Osteoblast (primary cell): ENCODE measurements around the gene MLNR. TPM values are rescaled to one million over a fixed set of nuclear protein-coding genes. Genes with fewer than 3 reads are reported as not detected.
A peak's percentile ranks its signal among the peaks of the same experiment; 100 is the strongest.

ENCODE experiments used
- DNase-seq: peaks from one replicate; pipeline ENCODE4 v3.0.0; 2011; ENCODE audit warnings: low spot score, mixed read lengths; ENCODE audit not compliant: insufficient read length; ENCODE audit errors: missing footprints
- H2AFZ ChIP-seq: 2 replicates; pipeline ENCODE4 v1.6.0; 2011; ENCODE audit warnings: mild to moderate bottlenecking, low read length
- H3K27ac ChIP-seq: 2 replicates; pipeline ENCODE4 v1.5.1; 2011; ENCODE audit warnings: mild to moderate bottlenecking, low read depth, low read length, moderate library complexity
- H3K27me3 ChIP-seq: 2 replicates; pipeline ENCODE4 v1.6.0; 2012; ENCODE audit warnings: mild to moderate bottlenecking, control low read depth, inconsistent platforms, low read length, moderate library complexity; ENCODE audit not compliant: insufficient read depth
- H3K36me3 ChIP-seq: 2 replicates; pipeline ENCODE4 v1.5.1; 2011; ENCODE audit warnings: mild to moderate bottlenecking, low read length, control low read depth, moderate library complexity; ENCODE audit not compliant: insufficient read depth
- H3K4me1 ChIP-seq: 2 replicates; pipeline ENCODE4 v1.5.1; 2011; ENCODE audit warnings: mild to moderate bottlenecking, low read length, control low read depth, moderate library complexity; ENCODE audit not compliant: insufficient read depth
- H3K4me2 ChIP-seq: 2 replicates; pipeline ENCODE4 v1.6.0; 2011; ENCODE audit warnings: mild to moderate bottlenecking, low read length; ENCODE audit not compliant: insufficient read depth
- H3K4me3 ChIP-seq: fragments of 200-600 bp; sonication (generic); 3 replicates; pipeline ENCODE4 v1.5.1; 2012; ENCODE audit warnings: mild to moderate bottlenecking, low read length, inconsistent platforms; ENCODE audit not compliant: insufficient read depth
- H3K79me2 ChIP-seq: 2 replicates; pipeline ENCODE4 v1.6.0; 2012; ENCODE audit warnings: mild to moderate bottlenecking, low read length, control low read depth, inconsistent platforms; ENCODE audit not compliant: insufficient read depth
- H3K9me3 ChIP-seq: 2 replicates; pipeline ENCODE4 v1.5.1; 2011; ENCODE audit warnings: low read depth, low read length, control low read depth
- H4K20me1 ChIP-seq: 2 replicates; pipeline ENCODE4 v1.6.0; 2012; ENCODE audit warnings: mild to moderate bottlenecking, low read length, control low read depth; ENCODE audit not compliant: insufficient read depth
- total RNA-seq: library from RNA; depleted of rRNA; stranded (reverse); fragments of >200 nt; gene quantifications from 2 replicates; pipeline ENCODE4 v1.2.3, GENCODE V29; 2012
- TF ChIP-seq, protein P1 (sequence below): IDR thresholded peaks from 2 replicates; pipeline ENCODE4 v1.5.1; 2011; ENCODE audit warnings: mild to moderate bottlenecking, low read depth, low read length, moderate library complexity; ENCODE audit errors: extremely low read depth

The MLNR gene
- total RNA-seq, 1 donor = not detected

DNA sequence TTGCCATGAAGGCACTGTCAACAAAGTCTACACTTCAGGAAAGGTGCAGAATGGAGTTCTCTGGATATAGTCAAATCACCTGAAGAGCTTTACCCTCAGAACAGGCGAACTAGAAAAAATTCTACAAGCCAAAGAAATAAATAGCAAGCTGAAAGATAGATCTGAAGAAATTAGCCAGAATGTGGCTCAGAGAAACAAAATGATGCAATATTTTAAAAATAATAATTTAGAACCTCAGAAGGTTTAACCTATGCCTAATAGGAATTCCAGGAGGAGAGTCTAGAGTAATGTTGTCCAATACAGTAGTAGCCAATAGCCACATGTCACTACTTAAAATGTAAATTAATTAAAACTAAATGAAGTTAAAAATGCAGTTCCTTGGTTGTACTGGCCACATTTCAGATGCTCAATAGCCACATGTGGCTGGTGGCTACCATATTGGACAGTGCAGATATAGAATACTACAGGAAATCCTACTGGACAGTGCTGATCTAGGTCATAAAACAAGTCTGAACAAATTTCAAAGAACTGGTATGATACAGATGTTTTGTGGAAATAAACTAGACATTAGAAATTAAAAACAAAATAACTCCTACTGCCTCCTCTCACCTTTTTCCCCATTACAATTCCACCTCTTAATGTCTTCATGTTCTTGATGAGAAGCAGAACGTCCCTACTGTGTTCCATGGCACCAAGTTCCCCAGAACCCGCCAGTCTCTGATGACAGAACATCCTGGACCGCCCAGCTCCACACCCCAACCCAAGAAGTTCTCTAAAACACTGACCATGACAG is 26.9 kb downstream of the MLNR start:
- Histone ChIP-seq H3K4me3 (peak overlapping the region; percentile 89), H3K27me3 (peaks cover 3% of the 10 kb centered on the region), H3K79me2 (peaks cover 28% of the 10 kb centered on the region), H3K36me3 (no peaks in the 10 kb centered on the region), H3K4me1 (peaks cover 11% of the 10 kb centered on the region), H3K27ac (peak overlapping the region; percentile 91), H3K4me2 (peak overlapping the region; percentile 99), H2AFZ (peak overlapping the region; percentile 99), H4K20me1 (no peaks in the 10 kb centered on the region), H3K9me3 (no peaks in the 10 kb centered on the region)
- TF ChIP-seq, protein P1, sequence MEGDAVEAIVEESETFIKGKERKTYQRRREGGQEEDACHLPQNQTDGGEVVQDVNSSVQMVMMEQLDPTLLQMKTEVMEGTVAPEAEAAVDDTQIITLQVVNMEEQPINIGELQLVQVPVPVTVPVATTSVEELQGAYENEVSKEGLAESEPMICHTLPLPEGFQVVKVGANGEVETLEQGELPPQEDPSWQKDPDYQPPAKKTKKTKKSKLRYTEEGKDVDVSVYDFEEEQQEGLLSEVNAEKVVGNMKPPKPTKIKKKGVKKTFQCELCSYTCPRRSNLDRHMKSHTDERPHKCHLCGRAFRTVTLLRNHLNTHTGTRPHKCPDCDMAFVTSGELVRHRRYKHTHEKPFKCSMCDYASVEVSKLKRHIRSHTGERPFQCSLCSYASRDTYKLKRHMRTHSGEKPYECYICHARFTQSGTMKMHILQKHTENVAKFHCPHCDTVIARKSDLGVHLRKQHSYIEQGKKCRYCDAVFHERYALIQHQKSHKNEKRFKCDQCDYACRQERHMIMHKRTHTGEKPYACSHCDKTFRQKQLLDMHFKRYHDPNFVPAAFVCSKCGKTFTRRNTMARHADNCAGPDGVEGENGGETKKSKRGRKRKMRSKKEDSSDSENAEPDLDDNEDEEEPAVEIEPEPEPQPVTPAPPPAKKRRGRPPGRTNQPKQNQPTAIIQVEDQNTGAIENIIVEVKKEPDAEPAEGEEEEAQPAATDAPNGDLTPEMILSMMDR = no peak
- peak; percentile 72 for DNase-seq

DNA sequence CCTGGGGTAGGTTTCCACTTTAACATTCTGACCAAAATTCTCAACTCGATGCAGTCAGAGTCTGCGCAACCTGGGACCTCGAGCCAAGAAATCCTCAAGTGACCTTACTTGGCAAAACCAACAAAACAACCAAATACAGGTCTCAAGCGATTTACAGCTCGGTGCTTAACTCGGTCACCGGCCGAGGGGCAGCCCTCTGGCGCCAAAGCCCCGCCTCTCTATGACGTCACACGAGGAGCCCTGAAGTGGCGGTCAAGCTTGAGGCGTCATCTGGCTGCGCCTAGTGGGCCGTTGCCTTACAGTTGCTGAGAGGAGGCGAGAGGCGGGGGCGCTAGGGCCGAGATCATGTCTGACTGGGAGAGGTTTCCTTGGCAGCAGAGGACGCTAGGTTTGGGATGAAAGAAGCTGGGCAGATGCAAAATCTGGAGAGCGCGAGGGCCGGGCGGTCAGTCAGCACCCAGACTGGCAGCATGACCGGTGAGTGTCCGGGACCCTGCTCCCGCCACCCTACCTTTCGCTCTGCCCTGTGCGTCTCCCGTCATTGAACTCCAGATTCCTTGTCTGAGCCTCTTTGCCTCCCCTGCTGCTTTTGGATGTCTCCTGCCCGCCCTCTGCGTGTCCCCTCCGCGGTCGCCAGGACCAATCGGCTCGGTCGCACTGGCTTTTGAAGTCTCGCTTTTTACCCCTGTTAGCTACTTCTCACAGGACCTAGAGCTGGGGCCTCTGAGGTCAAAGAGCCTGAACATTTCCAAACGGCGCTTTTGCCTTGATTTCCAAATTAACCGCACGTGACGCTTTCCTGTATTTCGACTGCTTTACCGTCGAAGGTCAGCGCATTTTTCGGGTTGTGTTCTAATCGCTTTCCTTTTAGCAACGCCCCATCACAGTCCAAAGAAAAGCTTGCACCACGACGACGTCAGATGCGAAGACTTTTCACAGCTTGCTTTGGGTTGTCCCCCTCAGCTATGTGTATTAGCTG is 27.8 kb downstream of the MLNR start, which contains the start of gene CDADC1:
Gene CDADC1 (plus strand): TSS at position 283 of the 979 bp plus-strand sequence. CDS start 113 bp downstream, at position 396.
- peak within 1 kb of the TSS; percentile 89 for H3K4me3 ChIP-seq
- peak; percentile 94 for DNase-seq
- peaks cover 3% of the 10 kb centered on the region for H3K27me3 ChIP-seq
- no peaks in the 10 kb centered on the region for H3K9me3 ChIP-seq
- TF ChIP-seq, protein P1 = no peak
- H3K79me2 ChIP-seq = peaks cover 29% of the 10 kb centered on the region
- H3K36me3 ChIP-seq = no peaks in the 10 kb centered on the region
- H4K20me1 ChIP-seq = no peaks in the 10 kb centered on the region
- H3K27ac ChIP-seq = peak within 1 kb of the TSS; percentile 91
- H3K4me2 ChIP-seq = peak within 1 kb of the TSS; percentile 99
- peaks cover 11% of the 10 kb centered on the region for H3K4me1 ChIP-seq
- peak within 1 kb of the TSS; percentile 99 for H2AFZ ChIP-seq

DNA sequence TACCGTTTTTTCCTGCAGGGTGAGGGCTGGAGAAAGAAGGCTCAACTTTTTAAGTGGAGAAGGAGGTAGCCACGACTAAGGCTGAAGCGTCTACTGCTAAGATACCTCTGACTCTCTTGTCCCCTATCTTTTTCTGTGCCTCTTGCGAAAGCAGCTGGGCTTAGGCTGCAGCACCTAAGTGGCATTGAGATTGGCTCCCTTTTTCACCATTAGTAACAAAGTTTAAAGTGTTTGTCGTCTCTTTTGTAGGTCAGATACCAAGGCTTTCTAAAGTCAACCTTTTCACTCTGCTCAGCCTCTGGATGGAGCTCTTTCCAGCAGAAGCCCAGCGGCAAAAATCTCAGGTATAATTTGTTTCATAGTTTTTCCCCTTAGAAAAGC is 28.5 kb downstream of the MLNR start:
- Histone ChIP-seq H3K4me1 (peaks cover 11% of the 10 kb centered on the region), H3K4me2 (peak overlapping the region; percentile 99), H2AFZ (peak overlapping the region; percentile 99), H3K4me3 (peak overlapping the region; percentile 89), H3K36me3 (no peaks in the 10 kb centered on the region), H3K27me3 (peaks cover 3% of the 10 kb centered on the region), H3K9me3 (no peaks in the 10 kb centered on the region), H3K79me2 (peaks cover 31% of the 10 kb centered on the region), H4K20me1 (no peaks in the 10 kb centered on the region), H3K27ac (peak overlapping the region; percentile 91)
- TF ChIP-seq, protein P1 = peak; percentile 38
- no peak for DNase-seq
